ENCODE data around the gene CRYL1. TPM values are rescaled to one million over a fixed set of nuclear protein-coding genes. Genes with fewer than 3 reads are reported as not detected.

Gene CRYL1
- polyA plus RNA-seq, 1 donor = 171 TPM

GRCh38 chr13:20383058-20383457 is 142.6 kb downstream of the CRYL1 start:
- Histone ChIP-seq H3K4me3 (ENCODE audit: low read length) (no peak overlapping the region), H3K27me3 (ENCODE audit: control insufficient read depth, insufficient read depth, low read length) (peaks cover 2% of the 10 kb centered on the region), H3K27ac (ENCODE audit: low read length) (no peak overlapping the region)

GRCh38 chr13:20381401-20381800 is 144.3 kb downstream of the CRYL1 start:
- Histone ChIP-seq H3K4me3 (ENCODE audit: low read length) (no peak overlapping the region), H3K9me3 (ENCODE audit: control insufficient read depth, low read depth, low read length) (no peaks in the 10 kb centered on the region), H3K27ac (ENCODE audit: low read length) (no peak overlapping the region), H3K27me3 (ENCODE audit: control insufficient read depth, insufficient read depth, low read length) (peaks cover 2% of the 10 kb centered on the region), H3K36me3 (ENCODE audit: control insufficient read depth, insufficient read depth, low read length) (no peaks in the 10 kb centered on the region), H3K4me1 (ENCODE audit: control insufficient read depth, insufficient read depth, low read length) (no peaks in the 10 kb centered on the region)
- no CpG with 5 or more reads among the region's 3 CpGs for WGBS (ENCODE audit: insufficient coverage, low lambda C conversion rate)
- DNase-seq = no peak

More at GRCh38 chr13:20383058-20383457, 142.6 kb downstream of the CRYL1 start:
- WGBS (ENCODE audit: insufficient coverage, low lambda C conversion rate) = 76% methylated on average over 2 of the region's 2 CpGs
- no peaks in the 10 kb centered on the region for H3K9me3 ChIP-seq (ENCODE audit: control insufficient read depth, low read depth, low read length)
- no peak for DNase-seq
- no peaks in the 10 kb centered on the region for H3K36me3 ChIP-seq (ENCODE audit: control insufficient read depth, insufficient read depth, low read length)
- no peaks in the 10 kb centered on the region for H3K4me1 ChIP-seq (ENCODE audit: control insufficient read depth, insufficient read depth, low read length)

- no peak for DNase-seq
- no peaks in the 10 kb centered on the region for H3K36me3 ChIP-seq (ENCODE audit: control insufficient read depth, insufficient read depth, low read length)
- H3K4me1 ChIP-seq (ENCODE audit: control insufficient read depth, insufficient read depth, low read length) = no peaks in the 10 kb centered on the region
- no CpG with 5 or more reads among the region's 6 CpGs for WGBS (ENCODE audit: insufficient coverage, low lambda C conversion rate)
- H3K4me3 ChIP-seq (ENCODE audit: low read length) = no peak overlapping the region
- H3K27ac ChIP-seq (ENCODE audit: low read length) = no peak overlapping the region
- peaks cover 6% of the 10 kb centered on the region for H3K27me3 ChIP-seq (ENCODE audit: control insufficient read depth, insufficient read depth, low read length)
- H3K9me3 ChIP-seq (ENCODE audit: control insufficient read depth, low read depth, low read length) = no peaks in the 10 kb centered on the region
These were observed 146.9 kb downstream of the CRYL1 start for GRCh38 chr13:20378721-20379120.

GRCh38 chr13:20377720-20378119 is 147.9 kb downstream of the CRYL1 start:
- 81% methylated on average over 3 of the region's 6 CpGs for WGBS (ENCODE audit: insufficient coverage, low lambda C conversion rate)

GRCh38 chr13:20375871-20376270 is 149.8 kb downstream of the CRYL1 start:
- no peak overlapping the region for H3K4me3 ChIP-seq (ENCODE audit: low read length)
- H3K27me3 ChIP-seq (ENCODE audit: control insufficient read depth, insufficient read depth, low read length) = peaks cover 10% of the 10 kb centered on the region
- no peak for DNase-seq
- no peaks in the 10 kb centered on the region for H3K36me3 ChIP-seq (ENCODE audit: control insufficient read depth, insufficient read depth, low read length)
- no peak overlapping the region for H3K27ac ChIP-seq (ENCODE audit: low read length)
- H3K4me1 ChIP-seq (ENCODE audit: control insufficient read depth, insufficient read depth, low read length) = no peaks in the 10 kb centered on the region
- no peaks in the 10 kb centered on the region for H3K9me3 ChIP-seq (ENCODE audit: control insufficient read depth, low read depth, low read length)
- WGBS (ENCODE audit: insufficient coverage, low lambda C conversion rate) = no CpG with 5 or more reads among the region's 6 CpGs

More at GRCh38 chr13:20377720-20378119, 147.9 kb downstream of the CRYL1 start:
- DNase-seq = no peak
- Histone ChIP-seq H3K36me3 (ENCODE audit: control insufficient read depth, insufficient read depth, low read length) (no peaks in the 10 kb centered on the region), H3K4me3 (ENCODE audit: low read length) (no peak overlapping the region), H3K27me3 (ENCODE audit: control insufficient read depth, insufficient read depth, low read length) (peaks cover 8% of the 10 kb centered on the region), H3K9me3 (ENCODE audit: control insufficient read depth, low read depth, low read length) (no peaks in the 10 kb centered on the region), H3K27ac (ENCODE audit: low read length) (no peak overlapping the region), H3K4me1 (ENCODE audit: control insufficient read depth, insufficient read depth, low read length) (no peaks in the 10 kb centered on the region)

GRCh38 chr13:20373861-20374260 is 151.8 kb downstream of the CRYL1 start:
- Histone ChIP-seq H3K36me3 (ENCODE audit: control insufficient read depth, insufficient read depth, low read length) (no peaks in the 10 kb centered on the region), H3K27ac (ENCODE audit: low read length) (no peak overlapping the region), H3K4me3 (ENCODE audit: low read length) (no peak overlapping the region), H3K4me1 (ENCODE audit: control insufficient read depth, insufficient read depth, low read length) (no peaks in the 10 kb centered on the region), H3K27me3 (ENCODE audit: control insufficient read depth, insufficient read depth, low read length) (peaks cover 10% of the 10 kb centered on the region), H3K9me3 (ENCODE audit: control insufficient read depth, low read depth, low read length) (no peaks in the 10 kb centered on the region)
- DNase-seq = no peak

- H3K27ac ChIP-seq (ENCODE audit: low read length) = no peak overlapping the region
- H3K9me3 ChIP-seq (ENCODE audit: control insufficient read depth, low read depth, low read length) = no peaks in the 10 kb centered on the region
- H3K4me3 ChIP-seq (ENCODE audit: low read length) = no peak overlapping the region
- no peaks in the 10 kb centered on the region for H3K4me1 ChIP-seq (ENCODE audit: control insufficient read depth, insufficient read depth, low read length)
- WGBS (ENCODE audit: insufficient coverage, low lambda C conversion rate) = no CpG with 5 or more reads among the region's 4 CpGs
- H3K27me3 ChIP-seq (ENCODE audit: control insufficient read depth, insufficient read depth, low read length) = peaks cover 10% of the 10 kb centered on the region
- no peak for DNase-seq
- no peaks in the 10 kb centered on the region for H3K36me3 ChIP-seq (ENCODE audit: control insufficient read depth, insufficient read depth, low read length)
These were observed 153.8 kb downstream of the CRYL1 start for GRCh38 chr13:20371825-20372224.

- no CpG with 5 or more reads among the region's 2 CpGs for WGBS (ENCODE audit: insufficient coverage, low lambda C conversion rate)
- DNase-seq = no peak
These were observed 154.7 kb downstream of the CRYL1 start for GRCh38 chr13:20370815-20371421.

GRCh38 chr13:20369886-20370361 is 155.7 kb downstream of the CRYL1 start:
- Histone ChIP-seq H3K27ac (ENCODE audit: low read length) (no peak overlapping the region), H3K27me3 (ENCODE audit: control insufficient read depth, insufficient read depth, low read length) (peaks cover 5% of the 10 kb centered on the region), H3K4me3 (ENCODE audit: low read length) (no peak overlapping the region), H3K36me3 (ENCODE audit: control insufficient read depth, insufficient read depth, low read length) (no peaks in the 10 kb centered on the region), H3K9me3 (ENCODE audit: control insufficient read depth, low read depth, low read length) (no peaks in the 10 kb centered on the region), H3K4me1 (ENCODE audit: control insufficient read depth, insufficient read depth, low read length) (no peaks in the 10 kb centered on the region)
- WGBS (ENCODE audit: insufficient coverage, low lambda C conversion rate) = 94% methylated on average over 3 of the region's 8 CpGs
- DNase-seq = no peak

More at GRCh38 chr13:20370815-20371421, 154.7 kb downstream of the CRYL1 start:
- H3K36me3 ChIP-seq (ENCODE audit: control insufficient read depth, insufficient read depth, low read length) = no peaks in the 10 kb centered on the region
- no peak overlapping the region for H3K27ac ChIP-seq (ENCODE audit: low read length)
- no peaks in the 10 kb centered on the region for H3K9me3 ChIP-seq (ENCODE audit: control insufficient read depth, low read depth, low read length)
- peaks cover 9% of the 10 kb centered on the region for H3K27me3 ChIP-seq (ENCODE audit: control insufficient read depth, insufficient read depth, low read length)
- no peaks in the 10 kb centered on the region for H3K4me1 ChIP-seq (ENCODE audit: control insufficient read depth, insufficient read depth, low read length)
- H3K4me3 ChIP-seq (ENCODE audit: low read length) = no peak overlapping the region

- no CpG with 5 or more reads among the region's 8 CpGs for WGBS (ENCODE audit: insufficient coverage, low lambda C conversion rate)
- H3K4me1 ChIP-seq (ENCODE audit: control insufficient read depth, insufficient read depth, low read length) = no peaks in the 10 kb centered on the region
These were observed 159.6 kb downstream of the CRYL1 start for GRCh38 chr13:20366056-20366455.

GRCh38 chr13:20363603-20364002 is 162.1 kb downstream of the CRYL1 start:
- Histone ChIP-seq H3K27me3 (ENCODE audit: control insufficient read depth, insufficient read depth, low read length) (no peaks in the 10 kb centered on the region), H3K36me3 (ENCODE audit: control insufficient read depth, insufficient read depth, low read length) (no peaks in the 10 kb centered on the region), H3K4me3 (ENCODE audit: low read length) (no peak overlapping the region), H3K4me1 (ENCODE audit: control insufficient read depth, insufficient read depth, low read length) (no peaks in the 10 kb centered on the region), H3K9me3 (ENCODE audit: control insufficient read depth, low read depth, low read length) (no peaks in the 10 kb centered on the region), H3K27ac (ENCODE audit: low read length) (no peak overlapping the region)
- DNase-seq = no peak
- WGBS (ENCODE audit: insufficient coverage, low lambda C conversion rate) = no CpG with 5 or more reads among the region's 7 CpGs

More at GRCh38 chr13:20366056-20366455, 159.6 kb downstream of the CRYL1 start:
- H3K9me3 ChIP-seq (ENCODE audit: control insufficient read depth, low read depth, low read length) = no peaks in the 10 kb centered on the region
- H3K27ac ChIP-seq (ENCODE audit: low read length) = no peak overlapping the region
- no peaks in the 10 kb centered on the region for H3K27me3 ChIP-seq (ENCODE audit: control insufficient read depth, insufficient read depth, low read length)
- H3K36me3 ChIP-seq (ENCODE audit: control insufficient read depth, insufficient read depth, low read length) = no peaks in the 10 kb centered on the region
- no peak for DNase-seq
- H3K4me3 ChIP-seq (ENCODE audit: low read length) = no peak overlapping the region

All from large intestine (tissue), 3 donors.